Tibial nerve (tissue), 4 donors: ENCODE measurements around the gene NLRP10. TPM values are rescaled to one million over a fixed set of nuclear protein-coding genes. Genes with fewer than 3 reads are reported as not detected.

Experiments used
- DNase-seq, 2 donors: peaks; one replicate each; pipeline ENCODE4 v3.0.0-alpha.2; 2019; ENCODE audit warnings: low spot score in 2 of 2
- H3K27ac ChIP-seq, 4 donors: fragments of 200-600 bp; sonication (generic) in 3 of 4; one replicate each; pipeline ENCODE4 v1.5.1; 2017 to 2019; ENCODE audit warnings: mild to moderate bottlenecking in 1 of 4
- H3K27me3 ChIP-seq, 2 donors: fragments of 200-600 bp; sonication (generic) in 1 of 2; one replicate each; pipeline versions ENCODE4 v1.5.1 to v1.6.0; 2017 to 2019
- H3K36me3 ChIP-seq, 3 donors: fragments of 200-600 bp; sonication (generic); one replicate each; pipeline ENCODE4 v1.5.1; 2018 to 2019
- H3K4me1 ChIP-seq, 4 donors: fragments of 200-600 bp; sonication (generic) in 3 of 4; one replicate each; pipeline ENCODE4 v1.5.1; 2017 to 2019
- H3K4me3 ChIP-seq, 4 donors: fragments of 200-600 bp; sonication (generic) in 3 of 4; one replicate each; pipeline ENCODE4 v1.5.1; 2017 to 2019; ENCODE audit warnings: mild to moderate bottlenecking in 1 of 4, moderate library complexity in 1 of 4
- H3K9me3 ChIP-seq, 4 donors: fragments of 200-600 bp; sonication (generic) in 3 of 4; one replicate each; pipeline ENCODE4 v1.5.1; 2017 to 2019
- EP300 ChIP-seq, 2 donors: sonication (generic); formaldehyde crosslinking; IDR thresholded peaks; one replicate each; pipeline ENCODE4 v1.6.1; 2017; ENCODE audit warnings: antibody characterized with exemption in 2 of 2, mild to moderate bottlenecking in 1 of 2
- POLR2A ChIP-seq, 2 donors: fragments of 450-650 bp; IDR thresholded peaks; one replicate each; pipeline ENCODE4 v1.6.1; 2017; ENCODE audit warnings: antibody characterized with exemption in 2 of 2, mild to moderate bottlenecking in 2 of 2, moderate library complexity in 2 of 2
- WGBS, 2 donors: methylation state at CpG; one replicate each; pipeline ENCODE4 v1.1.5; 2018; 5-methylcytosine and 5-hydroxymethylcytosine counted together
- small RNA-seq: library from RNA; depleted of rRNA; stranded (forward); fragments of <200 nt; gene quantifications from one replicate; pipeline ENCODE3, GENCODE V24; 2016
- total RNA-seq, 4 donors: library from RNA; depleted of rRNA; stranded (reverse); fragments of >200 nt; gene quantifications; one replicate each; pipeline ENCODE4 v1.1.0, GENCODE V29; 2016
- TF ChIP-seq, protein P1 (sequence below), 5 experiments: fragments of 200-600 bp in 3 of 5; fragments of 450-650 bp in 2 of 5; sonication (generic) in 3 of 5; IDR thresholded peaks; one replicate each; pipeline ENCODE4 v1.5.1; 2016 to 2019; ENCODE audit warnings: antibody characterized with exemption in 5 of 5, mild to moderate bottlenecking in 3 of 5, moderate library complexity in 2 of 5

The NLRP10 gene
- total RNA-seq, 4 donors from 2014 or later, result 0.44 to 0.60 TPM; not detected in 2

- no peak overlapping the region for H3K27ac ChIP-seq
- H3K36me3 ChIP-seq, result no peaks in the 10 kb centered on the region
- TF ChIP-seq EP300 (IDR thresholded peaks at IDR 0.05) (no peak), POLR2A (IDR thresholded peaks at IDR 0.05) (no peak)
- TF ChIP-seq, protein P1, sequence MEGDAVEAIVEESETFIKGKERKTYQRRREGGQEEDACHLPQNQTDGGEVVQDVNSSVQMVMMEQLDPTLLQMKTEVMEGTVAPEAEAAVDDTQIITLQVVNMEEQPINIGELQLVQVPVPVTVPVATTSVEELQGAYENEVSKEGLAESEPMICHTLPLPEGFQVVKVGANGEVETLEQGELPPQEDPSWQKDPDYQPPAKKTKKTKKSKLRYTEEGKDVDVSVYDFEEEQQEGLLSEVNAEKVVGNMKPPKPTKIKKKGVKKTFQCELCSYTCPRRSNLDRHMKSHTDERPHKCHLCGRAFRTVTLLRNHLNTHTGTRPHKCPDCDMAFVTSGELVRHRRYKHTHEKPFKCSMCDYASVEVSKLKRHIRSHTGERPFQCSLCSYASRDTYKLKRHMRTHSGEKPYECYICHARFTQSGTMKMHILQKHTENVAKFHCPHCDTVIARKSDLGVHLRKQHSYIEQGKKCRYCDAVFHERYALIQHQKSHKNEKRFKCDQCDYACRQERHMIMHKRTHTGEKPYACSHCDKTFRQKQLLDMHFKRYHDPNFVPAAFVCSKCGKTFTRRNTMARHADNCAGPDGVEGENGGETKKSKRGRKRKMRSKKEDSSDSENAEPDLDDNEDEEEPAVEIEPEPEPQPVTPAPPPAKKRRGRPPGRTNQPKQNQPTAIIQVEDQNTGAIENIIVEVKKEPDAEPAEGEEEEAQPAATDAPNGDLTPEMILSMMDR (IDR thresholded peaks at IDR 0.05), result no peak
- no peak for DNase-seq
- peaks cover 0 to 3% (median 0%) of the 10 kb centered on the region in 4 donors for H3K9me3 ChIP-seq
- 57 to 79% methylated on average over 1 of the region's 1 CpG for WGBS, 2 donors
- H3K27me3 ChIP-seq, result no peaks in the 10 kb centered on the region
- no peak overlapping the region for H3K4me3 ChIP-seq
- no peaks in the 10 kb centered on the region for H3K4me1 ChIP-seq
Measured at GRCh38 chr11:7936615-7937014, 28.6 kb downstream of the NLRP10 start.

GRCh38 chr11:7931168-7931567 is 34.1 kb downstream of the NLRP10 start, which contains the start of gene OR10A6:
TSS of gene OR10A6 (minus strand) at chr11:7931268. CDS start at chr11:7928662, 2,606 bp downstream.
- WGBS, 2 donors, result 66 to 75% methylated on average over 4 of the region's 4 CpGs
- TF ChIP-seq EP300 (IDR thresholded peaks at IDR 0.05) (no peak), POLR2A (IDR thresholded peaks at IDR 0.05) (no peak)
- TF ChIP-seq, protein P1 (IDR thresholded peaks at IDR 0.05), result no peak

GRCh38 chr11:7927635-7928034 is 37.6 kb downstream of the NLRP10 start:
- TF ChIP-seq POLR2A (IDR thresholded peaks at IDR 0.05) (no peak), EP300 (IDR thresholded peaks at IDR 0.05) (no peak)
- TF ChIP-seq, protein P1 (IDR thresholded peaks at IDR 0.05), result no peak
- no peaks in the 10 kb centered on the region for H3K4me1 ChIP-seq
- no peak overlapping the region for H3K27ac ChIP-seq
- DNase-seq, result no peak
- no peaks in the 10 kb centered on the region for H3K9me3 ChIP-seq
- no peaks in the 10 kb centered on the region for H3K36me3 ChIP-seq
- WGBS, 2 donors, result 86% methylated on average over 6 of the region's 6 CpGs
- H3K27me3 ChIP-seq, result no peaks in the 10 kb centered on the region
- no peak overlapping the region for H3K4me3 ChIP-seq

More at GRCh38 chr11:7931168-7931567, 34.1 kb downstream of the NLRP10 start, which contains the start of gene OR10A6:
- Histone ChIP-seq H3K9me3 (peaks cover 0 to 3% (median 0%) of the 10 kb centered on the region in 4 donors), H3K36me3 (no peaks in the 10 kb centered on the region), H3K27me3 (no peaks in the 10 kb centered on the region), H3K4me1 (no peaks in the 10 kb centered on the region), H3K27ac (no peak within 1 kb of the TSS), H3K4me3 (no peak within 1 kb of the TSS)
- DNase-seq, result no peak

DNA sequence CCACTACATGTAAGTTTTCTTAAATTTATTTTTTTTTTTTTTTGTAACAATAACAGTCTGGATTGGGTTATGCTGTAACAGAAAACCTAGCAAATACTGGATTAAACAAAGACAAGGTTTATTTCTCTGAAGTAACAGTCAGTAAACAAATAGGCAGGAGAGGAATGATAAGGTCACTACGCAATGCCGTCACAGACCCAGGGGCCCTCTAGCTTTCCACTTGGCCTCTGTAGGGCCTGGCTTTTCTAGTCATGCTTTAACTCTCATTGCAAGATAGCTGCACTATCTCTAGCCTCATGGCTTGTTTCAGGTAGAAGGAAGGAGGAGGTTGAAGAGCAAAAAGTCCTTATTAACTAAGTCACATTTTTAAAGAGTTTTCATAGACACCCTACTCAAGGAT is 40.7 kb downstream of the NLRP10 start:
- TF ChIP-seq, protein P1 (IDR thresholded peaks at IDR 0.05), result no peak
- no peak for TF ChIP-seq EP300 (IDR thresholded peaks at IDR 0.05)
- TF ChIP-seq POLR2A (IDR thresholded peaks at IDR 0.05), result no peak
- 76 to 79% methylated on average over 2 of the region's 2 CpGs for WGBS, 2 donors
- Histone ChIP-seq H3K4me3 (no peak overlapping the region), H3K9me3 (no peaks in the 10 kb centered on the region), H3K27me3 (no peaks in the 10 kb centered on the region), H3K36me3 (no peaks in the 10 kb centered on the region), H3K4me1 (no peaks in the 10 kb centered on the region), H3K27ac (no peak overlapping the region)
- DNase-seq, result no peak

DNA sequence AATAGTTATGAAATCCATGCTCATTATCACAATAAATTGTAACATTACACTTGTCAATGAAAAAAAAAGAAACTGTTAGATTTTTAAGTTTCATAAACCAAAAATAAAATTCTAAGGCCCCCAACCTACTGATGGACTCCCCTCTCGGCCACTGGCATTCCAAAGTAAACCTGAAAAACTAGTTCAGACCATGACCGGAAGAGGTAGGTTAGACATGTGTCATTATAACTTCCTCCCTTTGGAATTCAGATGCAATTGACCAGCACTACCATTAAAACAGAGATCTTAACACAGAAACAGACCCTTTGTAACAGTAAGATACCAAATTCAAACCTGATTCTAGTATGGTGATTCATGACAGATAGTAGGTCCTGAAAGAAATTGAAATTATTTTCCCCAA is 47.1 kb downstream of the NLRP10 start:
- 62 to 84% methylated on average over 2 of the region's 2 CpGs for WGBS, 2 donors

More for the DNA sequence above, 47.1 kb downstream of the NLRP10 start:
- no peaks in the 10 kb centered on the region for H3K9me3 ChIP-seq
- no peak overlapping the region for H3K4me3 ChIP-seq
- no peaks in the 10 kb centered on the region for H3K4me1 ChIP-seq
- no peaks in the 10 kb centered on the region for H3K27me3 ChIP-seq
- TF ChIP-seq POLR2A (IDR thresholded peaks at IDR 0.05) (no peak), EP300 (IDR thresholded peaks at IDR 0.05) (no peak)
- TF ChIP-seq, protein P1 (IDR thresholded peaks at IDR 0.05), result no peak
- no peaks in the 10 kb centered on the region for H3K36me3 ChIP-seq
- no peak for DNase-seq
- H3K27ac ChIP-seq, result no peak overlapping the region

Small RNAs within 50 kb of the gene (small RNA-seq; reads per million reads assigned to genes)
- not detected for gene COX6CP5

Other genes with a start within 250 kb of the NLRP10 start
- not detected for gene OR5P2, start 168.5 kb downstream of the NLRP10 start, total RNA-seq
- gene OR5P3, start 134.6 kb downstream of the NLRP10 start, total RNA-seq, result not detected
- not detected for gene OR10A6, start 34.2 kb downstream of the NLRP10 start, total RNA-seq
- not detected for gene OR10A3, start 23.7 kb downstream of the NLRP10 start, total RNA-seq
- 100 to 1,000 TPM; 144 to 195 (median 162) TPM for gene EIF3F, start 21.9 kb upstream of the NLRP10 start, total RNA-seq
- 10 to 100 TPM in 3 of 4 donors, 1 to 10 TPM in 1; 9.3 to 14.5 (median 12.5) TPM for gene TUB, start 115.8 kb upstream of the NLRP10 start, total RNA-seq
- gene RIC3, start 203.6 kb upstream of the NLRP10 start, total RNA-seq, result 10 to 100 TPM; 11.8 to 28.2 (median 18.9) TPM